Esophagus squamous epithelium (tissue), 4 donors: ENCODE measurements around the gene NUDT22.

Source experiments
- POLR2A ChIP-seq, 4 donors: fragments of 450-650 bp; IDR thresholded peaks; one replicate each; pipeline ENCODE4 v1.6.1; 2017; ENCODE audit warnings: antibody characterized with exemption in 4 of 4, mild to moderate bottlenecking in 4 of 4, moderate library complexity in 3 of 4
- TF ChIP-seq, protein P1 (sequence below), 6 experiments: fragments of 450-650 bp in 4 of 6; fragments of 200-600 bp in 2 of 6; sonication (generic) in 2 of 6; IDR thresholded peaks; one replicate each; pipeline ENCODE4 v1.5.1; 2016 to 2019; ENCODE audit warnings: antibody characterized with exemption in 6 of 6, mild to moderate bottlenecking in 4 of 6, moderate library complexity in 4 of 6

DNA sequence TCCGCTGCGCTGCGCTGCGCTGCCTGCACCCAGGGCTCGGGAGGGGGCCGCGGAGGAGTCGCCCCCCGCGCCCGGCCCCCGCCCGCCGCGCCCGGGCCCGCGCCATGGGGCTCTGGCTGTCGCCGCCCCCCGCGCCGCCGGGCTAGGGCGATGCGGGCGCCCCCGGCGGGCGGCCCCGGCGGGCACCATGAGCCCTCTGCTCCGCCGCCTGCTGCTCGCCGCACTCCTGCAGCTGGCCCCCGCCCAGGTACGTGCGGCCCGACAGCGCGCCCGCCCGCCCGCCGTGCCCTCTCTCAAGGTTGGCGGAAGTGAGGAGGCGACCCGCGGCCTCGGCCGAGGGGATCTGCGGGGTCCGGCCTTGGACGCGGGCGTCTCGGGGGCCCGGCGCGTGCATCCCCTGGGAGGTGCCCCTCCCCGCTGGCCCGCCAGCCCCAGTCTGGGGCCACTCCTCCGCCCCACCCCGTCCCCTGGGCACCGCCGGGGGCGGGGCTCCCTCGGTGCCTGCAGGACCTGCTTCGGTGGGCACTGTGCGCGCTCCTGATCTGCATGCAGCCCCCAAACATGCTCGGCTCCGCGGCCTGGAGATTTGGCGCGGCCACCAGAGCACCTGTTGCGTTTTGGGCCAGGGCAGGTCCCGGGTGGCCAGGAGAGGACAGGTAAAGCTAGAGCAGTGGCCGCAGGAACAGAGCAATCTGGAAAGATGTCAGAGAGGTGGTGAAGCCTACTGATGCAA, 8.7 kb downstream of the NUDT22 start:
- TF ChIP-seq POLR2A (IDR thresholded peaks at IDR 0.05): peak in 1 of 4 donors; percentile 45
- TF ChIP-seq, protein P1, sequence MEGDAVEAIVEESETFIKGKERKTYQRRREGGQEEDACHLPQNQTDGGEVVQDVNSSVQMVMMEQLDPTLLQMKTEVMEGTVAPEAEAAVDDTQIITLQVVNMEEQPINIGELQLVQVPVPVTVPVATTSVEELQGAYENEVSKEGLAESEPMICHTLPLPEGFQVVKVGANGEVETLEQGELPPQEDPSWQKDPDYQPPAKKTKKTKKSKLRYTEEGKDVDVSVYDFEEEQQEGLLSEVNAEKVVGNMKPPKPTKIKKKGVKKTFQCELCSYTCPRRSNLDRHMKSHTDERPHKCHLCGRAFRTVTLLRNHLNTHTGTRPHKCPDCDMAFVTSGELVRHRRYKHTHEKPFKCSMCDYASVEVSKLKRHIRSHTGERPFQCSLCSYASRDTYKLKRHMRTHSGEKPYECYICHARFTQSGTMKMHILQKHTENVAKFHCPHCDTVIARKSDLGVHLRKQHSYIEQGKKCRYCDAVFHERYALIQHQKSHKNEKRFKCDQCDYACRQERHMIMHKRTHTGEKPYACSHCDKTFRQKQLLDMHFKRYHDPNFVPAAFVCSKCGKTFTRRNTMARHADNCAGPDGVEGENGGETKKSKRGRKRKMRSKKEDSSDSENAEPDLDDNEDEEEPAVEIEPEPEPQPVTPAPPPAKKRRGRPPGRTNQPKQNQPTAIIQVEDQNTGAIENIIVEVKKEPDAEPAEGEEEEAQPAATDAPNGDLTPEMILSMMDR (IDR thresholded peaks at IDR 0.05): no peak
